Endothelial cell (in vitro differentiated cells): Measurements from ENCODE around the gene TBC1D5. TPM values are rescaled to one million over a fixed set of nuclear protein-coding genes. Genes with fewer than 3 reads are reported as not detected.
"Not testable (repeated sequence)": the region's sequence is repeated elsewhere in the genome, so short reads cannot be mapped to it uniquely, and the experiment has no call there.

Experiments
- DNase-seq: peaks from one replicate; pipeline ENCODE4 v3.0.0; 2021; ENCODE audit warnings: low spot score
- H3K27ac Mint-ChIP-seq: one replicate; pipeline ENCODE4 v1.8.0; 2021; ENCODE audit warnings: mixed read lengths, inconsistent platforms; ENCODE audit not compliant: unreplicated experiment
- H3K27me3 Mint-ChIP-seq: one replicate; pipeline ENCODE4 v1.8.0; 2021; ENCODE audit warnings: mild to moderate bottlenecking, moderate library complexity, mixed read lengths, inconsistent platforms; ENCODE audit not compliant: unreplicated experiment
- H3K36me3 Mint-ChIP-seq: one replicate; pipeline ENCODE4 v1.8.0; 2021; ENCODE audit warnings: mild to moderate bottlenecking, low read depth, mixed read lengths, inconsistent platforms; ENCODE audit not compliant: unreplicated experiment
- H3K4me1 Mint-ChIP-seq: one replicate; pipeline ENCODE4 v1.8.0; 2021; ENCODE audit warnings: mild to moderate bottlenecking, mixed read lengths, inconsistent platforms; ENCODE audit not compliant: unreplicated experiment
- H3K4me3 Mint-ChIP-seq: one replicate; pipeline ENCODE4 v1.8.0; 2021; ENCODE audit warnings: mild to moderate bottlenecking, mixed read lengths, inconsistent platforms; ENCODE audit not compliant: unreplicated experiment
- H3K9me3 Mint-ChIP-seq: one replicate; pipeline ENCODE4 v1.8.0; 2021; ENCODE audit warnings: mixed read lengths, inconsistent platforms; ENCODE audit not compliant: unreplicated experiment
- CTCF ChIP-seq: fragments of 200-600 bp; sonication (generic); IDR thresholded peaks from one replicate; pipeline ENCODE4 v1.5.0; 2021; ENCODE audit warnings: antibody characterized with exemption; ENCODE audit not compliant: unreplicated experiment
- long read RNA-seq: library from polyadenylated mRNA; unstranded; transcript quantifications from one replicate; pipeline ENCODE4 v2.0.0, GENCODE V29; 2020; ENCODE audit not compliant: unreplicated experiment
- total RNA-seq: library from RNA; stranded (reverse); fragmentation: NEBNext Ultra II Directional; extraction: Animal tissue kit (Norgen Biotek cat#: 25700); gene quantifications from one replicate; pipeline ENCODE4 v1.2.1, GENCODE V29; 2021; ENCODE audit not compliant: unreplicated experiment

TBC1D5 gene, protein sequence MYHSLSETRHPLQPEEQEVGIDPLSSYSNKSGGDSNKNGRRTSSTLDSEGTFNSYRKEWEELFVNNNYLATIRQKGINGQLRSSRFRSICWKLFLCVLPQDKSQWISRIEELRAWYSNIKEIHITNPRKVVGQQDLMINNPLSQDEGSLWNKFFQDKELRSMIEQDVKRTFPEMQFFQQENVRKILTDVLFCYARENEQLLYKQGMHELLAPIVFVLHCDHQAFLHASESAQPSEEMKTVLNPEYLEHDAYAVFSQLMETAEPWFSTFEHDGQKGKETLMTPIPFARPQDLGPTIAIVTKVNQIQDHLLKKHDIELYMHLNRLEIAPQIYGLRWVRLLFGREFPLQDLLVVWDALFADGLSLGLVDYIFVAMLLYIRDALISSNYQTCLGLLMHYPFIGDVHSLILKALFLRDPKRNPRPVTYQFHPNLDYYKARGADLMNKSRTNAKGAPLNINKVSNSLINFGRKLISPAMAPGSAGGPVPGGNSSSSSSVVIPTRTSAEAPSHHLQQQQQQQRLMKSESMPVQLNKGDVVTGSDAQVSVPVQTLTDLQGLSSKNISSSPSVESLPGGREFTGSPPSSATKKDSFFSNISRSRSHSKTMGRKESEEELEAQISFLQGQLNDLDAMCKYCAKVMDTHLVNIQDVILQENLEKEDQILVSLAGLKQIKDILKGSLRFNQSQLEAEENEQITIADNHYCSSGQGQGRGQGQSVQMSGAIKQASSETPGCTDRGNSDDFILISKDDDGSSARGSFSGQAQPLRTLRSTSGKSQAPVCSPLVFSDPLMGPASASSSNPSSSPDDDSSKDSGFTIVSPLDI
- total RNA-seq = 48.2 TPM
- long read RNA-seq, partial matches to known transcripts = 0 of 16 reads
- long read RNA-seq, other reads (novel, unspliced or antisense) = 16 of 16 reads

GRCh38 chr3:17742102-17742879, at the start of gene TBC1D5:
Gene TBC1D5 (minus strand): TSS chr3:17742631. CDS start chr3:17508570, 234,061 bp downstream.
- peak; percentile 94 for DNase-seq
- peaks cover 5% of the 10 kb centered on the region for H3K36me3 Mint-ChIP-seq

GRCh38 chr3:17783426-17783825, 41.0 kb upstream of the TBC1D5 start:
- Mint-ChIP-seq H3K27me3 (peaks cover 2% of the 10 kb centered on the region), H3K36me3 (no peaks in the 10 kb centered on the region), H3K4me1 (peaks cover 9% of the 10 kb centered on the region), H3K27ac (no peak overlapping the region), H3K9me3 (no peaks in the 10 kb centered on the region), H3K4me3 (no peak overlapping the region)
- TF ChIP-seq CTCF = no peak
- no peak for DNase-seq

More at GRCh38 chr3:17742102-17742879, at the start of gene TBC1D5:
- H3K9me3 Mint-ChIP-seq = no peaks in the 10 kb centered on the region
- H3K4me3 Mint-ChIP-seq = peak within 1 kb of the TSS; percentile 94
- H3K27ac Mint-ChIP-seq = peak within 1 kb of the TSS; percentile 95
- peaks cover 29% of the 10 kb centered on the region for H3K4me1 Mint-ChIP-seq
- no peak for TF ChIP-seq CTCF
- no peaks in the 10 kb centered on the region for H3K27me3 Mint-ChIP-seq

DNA sequence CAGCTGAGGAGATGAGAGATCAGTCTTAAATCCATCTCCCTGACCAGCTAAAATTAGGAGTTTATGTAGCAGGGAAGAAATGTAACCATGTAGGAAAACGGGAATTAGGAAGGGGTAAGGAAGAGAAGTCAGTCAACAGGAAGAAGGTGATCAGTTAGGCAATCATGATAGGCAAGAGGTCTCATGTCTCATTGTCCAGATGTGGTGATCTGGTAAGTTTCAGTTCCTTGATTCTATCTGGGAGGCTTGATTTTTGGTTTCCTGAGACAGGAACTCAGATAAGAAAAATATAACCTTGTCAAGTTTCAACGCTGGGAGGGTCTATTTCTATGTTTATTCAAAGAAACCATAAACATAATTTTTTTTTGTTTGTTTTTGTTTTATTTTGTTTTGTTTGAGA, 40.3 kb upstream of the TBC1D5 start:
- DNase-seq = no peak
- Mint-ChIP-seq H3K4me1 (peaks cover 9% of the 10 kb centered on the region), H3K27ac (no peak overlapping the region), H3K9me3 (no peaks in the 10 kb centered on the region), H3K36me3 (no peaks in the 10 kb centered on the region), H3K27me3 (peaks cover 2% of the 10 kb centered on the region), H3K4me3 (no peak overlapping the region)
- no peak for TF ChIP-seq CTCF

- not testable (repeated sequence) for H3K27me3 Mint-ChIP-seq, H3K9me3 Mint-ChIP-seq, H3K36me3 Mint-ChIP-seq, H3K4me3 Mint-ChIP-seq, H3K4me1 Mint-ChIP-seq, H3K27ac Mint-ChIP-seq, DNase-seq
These were observed 37.9 kb upstream of the TBC1D5 start for GRCh38 chr3:17780369-17780768.

DNA sequence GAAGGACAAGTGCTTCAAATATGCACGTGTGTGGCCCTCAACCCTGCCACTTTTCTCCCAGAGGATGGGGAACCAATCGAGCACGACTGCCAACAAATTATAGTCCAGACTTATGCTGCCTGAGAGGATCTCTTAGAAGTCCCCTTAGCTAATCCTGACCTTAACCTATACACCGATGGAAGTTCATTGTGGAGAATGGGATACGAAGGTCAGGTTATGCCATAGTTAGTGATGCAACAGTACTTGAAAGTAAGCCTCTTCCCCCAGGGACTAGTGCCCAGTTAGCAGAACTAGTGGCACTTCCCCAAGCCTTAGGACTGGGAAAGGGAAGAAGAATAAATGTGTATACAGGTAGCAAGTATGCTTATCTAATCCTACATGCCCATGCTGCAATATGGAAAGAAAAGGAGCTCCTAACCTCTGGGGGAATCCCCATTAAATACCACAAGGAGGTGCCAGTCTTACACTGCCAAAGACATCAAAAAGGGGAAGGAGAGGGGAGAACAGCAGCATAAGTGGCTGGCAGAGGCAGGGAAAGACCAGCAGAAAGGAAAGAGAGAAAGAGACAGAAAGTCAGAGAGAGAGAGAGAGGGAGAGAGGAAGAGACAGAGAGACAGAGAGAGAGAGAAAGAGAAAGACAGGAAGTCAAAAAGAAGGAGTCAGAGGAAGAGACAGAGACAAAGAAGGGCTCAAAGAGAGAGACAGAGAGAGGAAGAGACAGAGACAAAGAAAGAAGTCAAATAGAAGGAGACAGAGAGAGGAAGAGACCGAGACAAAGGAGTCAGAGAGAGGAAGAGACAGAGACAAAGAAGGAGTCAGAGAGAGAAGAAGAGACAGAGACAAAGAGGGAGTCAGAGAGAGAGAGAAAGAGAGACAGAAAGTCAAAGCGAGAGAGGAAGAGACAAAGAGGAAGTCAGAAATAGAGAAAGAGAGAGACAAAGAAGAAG, 37.1 kb upstream of the TBC1D5 start:
- H3K36me3 Mint-ChIP-seq, H3K27me3 Mint-ChIP-seq, H3K4me1 Mint-ChIP-seq, H3K4me3 Mint-ChIP-seq, DNase-seq, H3K9me3 Mint-ChIP-seq: not testable (repeated sequence)
- peak overlapping the region; percentile 78 for H3K27ac Mint-ChIP-seq

DNA sequence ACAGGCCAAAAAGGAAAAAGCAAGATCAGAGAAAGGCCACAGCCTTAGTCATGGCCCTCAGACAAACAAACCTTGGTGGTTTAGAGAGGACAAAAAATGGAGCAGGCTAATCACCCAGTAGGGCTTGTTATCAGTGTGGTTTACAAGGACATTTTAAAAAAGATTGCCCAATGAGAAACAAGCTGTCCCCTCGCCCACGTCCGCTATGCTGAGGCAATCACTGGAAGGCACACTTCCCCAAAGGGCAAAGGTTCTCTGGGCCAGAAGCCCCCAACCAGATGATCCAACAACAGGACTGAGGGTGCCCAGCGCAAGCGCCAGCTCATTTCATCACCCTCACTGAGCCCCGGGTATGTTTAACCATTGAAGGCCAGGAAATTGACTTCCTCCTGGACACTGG, 34.9 kb upstream of the TBC1D5 start:
- H3K4me1 Mint-ChIP-seq, DNase-seq, H3K9me3 Mint-ChIP-seq, H3K36me3 Mint-ChIP-seq, H3K4me3 Mint-ChIP-seq, H3K27me3 Mint-ChIP-seq, H3K27ac Mint-ChIP-seq: not testable (repeated sequence)
